Mucosa of gallbladder (tissue), 1 donor: ENCODE measurements around the gene PODXL. TPM values are rescaled to one million over a fixed set of nuclear protein-coding genes. Genes with fewer than 3 reads are reported as not detected.
"Not testable (repeated sequence)": the region's sequence is repeated elsewhere in the genome, so short reads cannot be mapped to it uniquely, and the experiment has no call there.

ENCODE experiments used
- DNase-seq: peaks from one replicate; pipeline ENCODE4 v3.0.0-alpha.2; 2020; ENCODE audit warnings: low spot score
- total RNA-seq: library from RNA; stranded (reverse); gene quantifications from one replicate; pipeline ENCODE4 v1.2.1, GENCODE V29; 2021
- donor health status: DM: no; HTN: no; CAD: no.

The PODXL gene
- total RNA-seq, 1 donor from 2014 or later, result 32.5 TPM

- no peak for DNase-seq
Measured at GRCh38 chr7:131493581-131493980, 62.8 kb downstream of the PODXL start.

GRCh38 chr7:131493081-131493480 lies 63.3 kb downstream of the PODXL start:
- DNase-seq, result no peak

GRCh38 chr7:131489881-131490280 lies 66.5 kb downstream of the PODXL start:
- no peak for DNase-seq

GRCh38 chr7:131489196-131489595 lies 67.2 kb downstream of the PODXL start:
- DNase-seq, result no peak

- no peak for DNase-seq
Measured at GRCh38 chr7:131488361-131488760, 68.1 kb downstream of the PODXL start.

- no peak for DNase-seq
Measured at GRCh38 chr7:131487217-131487616, 69.2 kb downstream of the PODXL start.

GRCh38 chr7:131486346-131486745 lies 70.1 kb downstream of the PODXL start:
- DNase-seq, result no peak

- DNase-seq, result no peak
Measured at GRCh38 chr7:131483586-131483985, 72.8 kb downstream of the PODXL start.

GRCh38 chr7:131482800-131483199 lies 73.6 kb downstream of the PODXL start:
- no peak for DNase-seq

GRCh38 chr7:131480384-131481315 lies 75.8 kb downstream of the PODXL start:
- DNase-seq, result no peak

- DNase-seq, result no peak
Measured at GRCh38 chr7:131476740-131477139, 79.7 kb downstream of the PODXL start.

GRCh38 chr7:131471250-131472004 lies 85.0 kb downstream of the PODXL start:
- no peak for DNase-seq

GRCh38 chr7:131467788-131468187 lies 88.6 kb downstream of the PODXL start:
- no peak for DNase-seq

GRCh38 chr7:131466735-131467365 lies 89.6 kb downstream of the PODXL start:
- DNase-seq, result no peak

GRCh38 chr7:131462715-131463114 lies 93.7 kb downstream of the PODXL start:
- not testable (repeated sequence) for DNase-seq

- DNase-seq, result no peak
Measured at GRCh38 chr7:131462059-131462458, 94.4 kb downstream of the PODXL start.

- no peak for DNase-seq
Measured at GRCh38 chr7:131459256-131459655, 97.2 kb downstream of the PODXL start.

GRCh38 chr7:131456338-131456737 lies 100.1 kb downstream of the PODXL start:
- DNase-seq, result no peak

GRCh38 chr7:131455546-131455945 lies 100.9 kb downstream of the PODXL start:
- DNase-seq, result no peak

GRCh38 chr7:131455001-131455400 lies 101.4 kb downstream of the PODXL start:
- DNase-seq, result no peak

- no peak for DNase-seq
Measured at GRCh38 chr7:131454498-131454897, 101.9 kb downstream of the PODXL start.
